COLO668 (cell line): Measurements from ENCODE around the gene EIF2B1.
A peak's percentile ranks its signal among the peaks of the same experiment; 100 is the strongest.

Experiments used
- DNase-seq: peaks from one replicate; lab custom pipeline; 2025; ENCODE audit not compliant: unreplicated experiment; lab: John Stamatoyannopoulos, UW

The EIF2B1 gene

GRCh38 chr12:123571343-123571813, 62.1 kb downstream of the EIF2B1 start:
- peak; percentile 9 for DNase-seq
